ENCODE data around the gene TP53AIP1. TPM values are rescaled to one million over a fixed set of nuclear protein-coding genes. Genes with fewer than 3 reads are reported as not detected.
"Not testable (repeated sequence)": the region's sequence is repeated elsewhere in the genome, so short reads cannot be mapped to it uniquely, and the experiment has no call there.

Gene TP53AIP1
- total and polyA plus RNA-seq, 7 donors = 0.16 to 0.55 TPM; not detected in 5

DNA sequence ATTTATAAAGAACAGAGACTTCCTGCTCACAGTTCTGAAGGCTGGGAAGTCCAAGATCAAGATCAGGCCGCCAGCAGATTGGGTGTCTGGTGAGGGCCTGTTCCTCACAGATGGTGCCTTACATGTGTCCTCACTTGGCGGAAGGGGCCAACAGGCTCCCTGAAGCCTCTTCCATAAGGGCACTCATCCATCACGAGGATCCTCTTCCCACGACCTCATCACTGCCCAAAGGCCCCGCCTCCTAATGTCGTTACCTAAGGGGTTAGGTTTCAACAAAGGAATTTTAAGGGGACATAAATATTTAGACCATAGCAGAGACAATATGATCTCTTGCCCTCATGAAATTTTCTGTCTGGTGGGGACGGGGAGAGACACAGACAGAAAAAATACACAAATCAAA is 18.6 kb downstream of the TP53AIP1 start:
- TF ChIP-seq POLR2A (IDR thresholded peaks at IDR 0.05) (no peak), POLR2AphosphoS5 (IDR thresholded peaks at IDR 0.05) (no peak), EP300 (IDR thresholded peaks at IDR 0.05) (no peak)
- TF ChIP-seq, protein P1, sequence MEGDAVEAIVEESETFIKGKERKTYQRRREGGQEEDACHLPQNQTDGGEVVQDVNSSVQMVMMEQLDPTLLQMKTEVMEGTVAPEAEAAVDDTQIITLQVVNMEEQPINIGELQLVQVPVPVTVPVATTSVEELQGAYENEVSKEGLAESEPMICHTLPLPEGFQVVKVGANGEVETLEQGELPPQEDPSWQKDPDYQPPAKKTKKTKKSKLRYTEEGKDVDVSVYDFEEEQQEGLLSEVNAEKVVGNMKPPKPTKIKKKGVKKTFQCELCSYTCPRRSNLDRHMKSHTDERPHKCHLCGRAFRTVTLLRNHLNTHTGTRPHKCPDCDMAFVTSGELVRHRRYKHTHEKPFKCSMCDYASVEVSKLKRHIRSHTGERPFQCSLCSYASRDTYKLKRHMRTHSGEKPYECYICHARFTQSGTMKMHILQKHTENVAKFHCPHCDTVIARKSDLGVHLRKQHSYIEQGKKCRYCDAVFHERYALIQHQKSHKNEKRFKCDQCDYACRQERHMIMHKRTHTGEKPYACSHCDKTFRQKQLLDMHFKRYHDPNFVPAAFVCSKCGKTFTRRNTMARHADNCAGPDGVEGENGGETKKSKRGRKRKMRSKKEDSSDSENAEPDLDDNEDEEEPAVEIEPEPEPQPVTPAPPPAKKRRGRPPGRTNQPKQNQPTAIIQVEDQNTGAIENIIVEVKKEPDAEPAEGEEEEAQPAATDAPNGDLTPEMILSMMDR (IDR thresholded peaks at IDR 0.05) = no peak
- no peak for DNase-seq

DNA sequence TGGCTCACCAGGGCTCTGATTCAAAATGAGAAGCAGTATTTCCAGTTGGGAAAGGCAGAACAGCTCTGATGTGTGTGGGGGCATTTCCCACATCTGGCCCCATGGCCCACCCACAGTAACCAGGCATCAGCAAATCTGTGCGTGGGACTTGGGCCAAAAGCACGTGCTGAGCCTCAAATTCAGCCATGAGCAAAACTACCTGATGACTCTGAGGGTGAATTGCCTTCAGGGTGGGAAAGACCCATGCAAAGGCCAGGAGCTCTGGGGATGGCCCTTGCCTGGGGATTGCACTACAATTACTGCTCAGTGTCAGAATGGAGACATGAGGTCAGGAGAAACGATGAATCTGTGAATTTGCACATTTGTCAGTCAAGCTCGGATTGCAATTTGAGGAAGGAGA is 20.9 kb downstream of the TP53AIP1 start:
- DNase-seq = no peak

More for the DNA sequence above, 18.6 kb downstream of the TP53AIP1 start:
- H3K4me1 ChIP-seq = no peaks in the 10 kb centered on the region
- intact Hi-C loops (cut with DNase I) = no loop called here
- WGBS, 2 donors = 78 to 84% methylated on average over 7 of the region's 7 CpGs
- H3K36me3 ChIP-seq = no peaks in the 10 kb centered on the region
- H3K27ac ChIP-seq = no peak overlapping the region
- H3K4me3 ChIP-seq = no peak overlapping the region
- H3K9me3 ChIP-seq = no peaks in the 10 kb centered on the region
- no peaks in the 10 kb centered on the region for H3K27me3 ChIP-seq

DNA sequence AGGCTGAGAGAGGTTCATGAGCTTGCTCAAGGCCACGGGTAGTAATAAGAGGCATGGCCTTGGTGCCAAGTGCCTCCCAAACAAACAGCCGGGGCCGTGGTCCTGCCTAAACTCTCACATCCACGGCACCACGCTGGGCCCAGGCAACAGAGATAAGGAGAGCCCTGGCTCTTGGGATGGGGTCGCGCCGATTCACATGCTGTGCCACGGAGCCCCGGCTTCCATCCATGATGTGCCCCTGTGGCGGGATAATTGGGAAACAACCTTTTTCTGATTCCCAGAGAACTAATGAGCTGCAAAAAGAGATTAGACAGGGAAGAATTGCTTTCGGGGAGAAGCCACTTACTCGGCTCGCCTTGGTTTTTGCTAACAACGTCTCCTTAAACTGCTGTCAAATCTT is 22.0 kb downstream of the TP53AIP1 start:
- Histone ChIP-seq H3K27me3 (no peaks in the 10 kb centered on the region), H3K4me1 (no peaks in the 10 kb centered on the region), H3K9me3 (no peaks in the 10 kb centered on the region), H3K4me3 (no peak overlapping the region), H3K27ac (no peak overlapping the region), H3K36me3 (no peaks in the 10 kb centered on the region)
- DNase-seq = no peak
- intact Hi-C loops (cut with DNase I) = no loop called here
- WGBS, 2 donors = 88 to 94% methylated on average over 15 of the region's 15 CpGs
- TF ChIP-seq POLR2A (IDR thresholded peaks at IDR 0.05) (no peak), POLR2AphosphoS5 (IDR thresholded peaks at IDR 0.05) (no peak)

More for the DNA sequence above, 20.9 kb downstream of the TP53AIP1 start:
- no peaks in the 10 kb centered on the region for H3K36me3 ChIP-seq
- no peaks in the 10 kb centered on the region for H3K27me3 ChIP-seq
- no peaks in the 10 kb centered on the region for H3K4me1 ChIP-seq
- intact Hi-C loops (cut with DNase I) = no loop called here
- H3K27ac ChIP-seq = no peak overlapping the region
- no peak overlapping the region for H3K4me3 ChIP-seq
- TF ChIP-seq POLR2A (IDR thresholded peaks at IDR 0.05) = no peak
- no peak for TF ChIP-seq EP300 (IDR thresholded peaks at IDR 0.05)
- TF ChIP-seq POLR2AphosphoS5 (IDR thresholded peaks at IDR 0.05) = no peak
- TF ChIP-seq, protein P1 (IDR thresholded peaks at IDR 0.05) = no peak
- WGBS, 2 donors = 84 to 86% methylated on average over 4 of the region's 4 CpGs
- no peaks in the 10 kb centered on the region for H3K9me3 ChIP-seq

DNA sequence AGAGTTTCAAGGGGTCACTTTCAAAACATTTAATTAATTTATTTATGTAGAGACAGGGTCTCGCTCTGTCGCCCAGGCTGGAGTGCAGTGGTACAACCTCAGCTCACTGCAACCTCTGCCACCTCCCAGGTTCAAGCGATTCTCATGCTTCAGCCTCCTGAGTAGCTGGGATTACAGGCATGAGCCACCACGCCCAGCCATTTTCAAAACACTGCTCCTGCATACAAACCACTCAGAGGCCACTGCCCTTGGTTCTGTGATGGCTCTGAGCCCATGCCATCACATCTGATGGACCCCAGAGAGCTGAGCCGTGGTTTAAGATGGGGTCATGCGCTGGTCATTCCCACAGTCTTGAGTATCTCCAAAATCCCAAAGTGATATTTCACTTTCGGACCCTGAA is 23.0 kb downstream of the TP53AIP1 start:
- H3K27me3 ChIP-seq; DNase-seq; intact Hi-C loops (cut with DNase I); H3K4me3 ChIP-seq; H3K4me1 ChIP-seq; H3K9me3 ChIP-seq; H3K36me3 ChIP-seq; H3K27ac ChIP-seq: not testable (repeated sequence)
- 78 to 84% methylated on average over 7 of the region's 7 CpGs for WGBS, 2 donors

DNA sequence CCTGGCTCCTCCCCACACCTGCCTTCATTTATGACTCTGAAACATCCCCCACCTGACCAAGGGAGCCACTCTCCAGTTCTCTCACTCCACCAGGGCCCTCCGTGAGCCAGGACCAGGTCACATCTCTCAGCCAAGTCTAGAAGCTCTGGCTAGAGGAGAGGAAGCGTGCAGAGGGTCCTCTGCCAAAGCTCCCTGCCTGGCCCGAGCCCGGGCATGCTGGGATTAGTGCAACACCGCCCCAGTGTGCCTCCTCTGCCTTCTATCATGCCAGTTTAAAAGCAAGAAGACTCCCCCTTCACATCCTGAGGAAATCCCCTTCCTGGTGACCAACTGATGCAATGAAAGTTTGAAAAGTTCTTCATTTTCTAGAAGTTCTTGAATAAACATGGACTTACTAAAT is 23.5 kb downstream of the TP53AIP1 start:
- H3K27me3 ChIP-seq = no peaks in the 10 kb centered on the region
- H3K4me3 ChIP-seq = no peak overlapping the region
- no peaks in the 10 kb centered on the region for H3K36me3 ChIP-seq
- H3K27ac ChIP-seq = no peak overlapping the region
- intact Hi-C loops (cut with DNase I) = no loop called here
- no peaks in the 10 kb centered on the region for H3K4me1 ChIP-seq
- WGBS, 2 donors = 74 to 88% methylated on average over 5 of the region's 5 CpGs
- TF ChIP-seq POLR2AphosphoS5 (IDR thresholded peaks at IDR 0.05) (no peak), EP300 (IDR thresholded peaks at IDR 0.05) (no peak), POLR2A (IDR thresholded peaks at IDR 0.05) (no peak)
- TF ChIP-seq, protein P1 (IDR thresholded peaks at IDR 0.05) = no peak
- no peak for DNase-seq
- H3K9me3 ChIP-seq = no peaks in the 10 kb centered on the region

DNA sequence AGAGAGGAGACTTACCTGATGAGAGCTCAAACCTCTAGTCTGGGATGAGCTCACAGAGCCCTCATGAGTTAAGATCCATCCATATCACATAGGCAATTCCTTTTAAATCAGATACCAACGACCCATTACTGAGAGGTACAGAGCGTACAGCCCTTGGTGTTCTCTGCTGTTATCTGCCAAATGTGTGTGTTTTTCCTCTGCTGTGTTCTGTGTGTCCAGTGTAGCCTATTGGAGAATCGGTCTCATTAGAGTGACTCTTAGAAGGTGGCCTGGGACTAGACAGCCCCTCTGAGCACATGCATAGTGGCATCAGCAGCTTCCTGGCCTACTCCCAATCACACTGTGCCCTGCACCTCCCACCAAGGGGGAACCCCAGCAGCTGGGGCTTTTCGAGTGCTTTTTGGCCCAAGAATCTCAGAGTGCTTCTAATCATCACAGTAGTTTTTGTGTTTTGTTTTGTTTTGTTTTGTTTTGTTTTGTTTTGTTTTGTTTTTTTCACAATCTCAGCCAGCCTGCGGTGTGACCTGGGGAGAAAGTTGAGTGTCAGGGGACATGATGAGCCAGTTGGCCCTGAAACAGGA is 25.4 kb downstream of the TP53AIP1 start:
- TF ChIP-seq EP300 (IDR thresholded peaks at IDR 0.05) (no peak), POLR2AphosphoS5 (IDR thresholded peaks at IDR 0.05) (no peak), POLR2A (IDR thresholded peaks at IDR 0.05) (no peak)
- TF ChIP-seq, protein P1 (IDR thresholded peaks at IDR 0.05) = no peak
- no peaks in the 10 kb centered on the region for H3K4me1 ChIP-seq
- intact Hi-C loops (cut with DNase I) = no loop called here
- no peak overlapping the region for H3K27ac ChIP-seq
- DNase-seq = no peak
- no peaks in the 10 kb centered on the region for H3K27me3 ChIP-seq
- 48 to 64% methylated on average over 5 of the region's 5 CpGs for WGBS, 2 donors
- H3K4me3 ChIP-seq = no peak overlapping the region
- no peaks in the 10 kb centered on the region for H3K9me3 ChIP-seq
- H3K36me3 ChIP-seq = no peaks in the 10 kb centered on the region

Measured in sigmoid colon (tissue), 7 donors.